G401 (cell line): ENCODE data around the gene CD300LG. TPM values are rescaled to one million over a fixed set of nuclear protein-coding genes. Genes with fewer than 3 reads are reported as not detected.
"Not testable (repeated sequence)": the region's sequence is repeated elsewhere in the genome, so short reads cannot be mapped to it uniquely, and the experiment has no call there.

Experiments used
- DNase-seq: peaks from one replicate; pipeline ENCODE4 v3.0.0-alpha.2; 2015; ENCODE audit warnings: low spot score
- in situ Hi-C: cut with HindIII; loops from 2 replicates; pipeline ENCODE4 v1.10.0; 2016; ENCODE audit warnings: low sequenced_read_pairs, mixed read lengths
- total RNA-seq: library from RNA; depleted of rRNA; stranded (reverse); fragments of >200 nt; shearing (Covaris generic); gene quantifications from 2 replicates; pipeline ENCODE4 v1.2.3, GENCODE V29; 2014

The CD300LG gene
- total RNA-seq, 1 experiment from 2014 or later, result not detected

GRCh38 chr17:43845766-43846165 lies 1.2 kb upstream of the CD300LG start:
- no peak for DNase-seq
- in situ Hi-C loops, result loop anchor here (10.0 kb wide), 1 partner anchor 141 kb away; no protein-coding TSS in a partner anchor

DNA sequence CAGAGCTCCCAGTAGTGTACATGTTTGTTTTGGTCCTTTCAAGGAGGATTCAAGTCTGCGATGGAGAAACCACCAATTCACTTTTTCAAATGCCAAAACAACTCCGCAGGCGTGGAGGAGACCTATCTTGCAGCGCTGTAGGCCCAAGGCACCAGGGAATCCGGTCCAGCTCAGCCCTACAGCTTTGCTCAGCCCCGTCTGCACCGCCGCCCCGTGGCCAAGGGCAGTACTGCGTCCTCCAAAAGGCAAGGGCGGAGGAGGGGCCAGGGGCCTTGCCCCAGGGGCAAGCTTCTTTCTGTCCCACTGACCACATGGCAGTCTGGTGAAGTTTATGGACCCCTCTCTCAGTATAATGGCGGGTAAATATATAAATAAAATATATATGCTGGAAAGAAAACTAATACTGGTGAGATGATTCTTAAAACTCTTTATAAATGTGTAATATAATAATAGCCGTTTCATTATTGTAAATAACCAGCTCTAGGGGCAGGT lies 709 bp upstream of the CD300LG start:
- in situ Hi-C loops, result loop anchor here (10.0 kb wide), 1 partner anchor 141 kb away; no protein-coding TSS in a partner anchor
- DNase-seq, result peak; percentile 85

DNA sequence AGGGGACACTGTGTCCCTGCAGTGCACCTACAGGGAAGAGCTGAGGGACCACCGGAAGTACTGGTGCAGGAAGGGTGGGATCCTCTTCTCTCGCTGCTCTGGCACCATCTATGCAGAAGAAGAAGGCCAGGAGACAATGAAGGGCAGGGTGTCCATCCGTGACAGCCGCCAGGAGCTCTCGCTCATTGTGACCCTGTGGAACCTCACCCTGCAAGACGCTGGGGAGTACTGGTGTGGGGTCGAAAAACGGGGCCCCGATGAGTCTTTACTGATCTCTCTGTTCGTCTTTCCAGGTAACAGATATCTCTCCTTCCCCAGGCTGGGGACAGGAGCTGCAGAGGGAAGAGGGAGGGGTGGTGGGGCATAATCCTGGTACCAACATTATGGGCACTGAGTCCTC lies 1.6 kb downstream of the CD300LG start:
- in situ Hi-C loops, result loop anchor here (10.0 kb wide), 1 partner anchor 144 kb away; no protein-coding TSS in a partner anchor
- DNase-seq, result no peak

- in situ Hi-C loops, result loop anchor here (10.0 kb wide), 1 partner anchor 144 kb away; no protein-coding TSS in a partner anchor
These were observed 2.1 kb downstream of the CD300LG start for GRCh38 chr17:43849116-43849515.

GRCh38 chr17:43852571-43852970 lies 5.6 kb downstream of the CD300LG start:
- in situ Hi-C loops, result no loop called here
- no peak for DNase-seq

More at GRCh38 chr17:43849116-43849515, 2.1 kb downstream of the CD300LG start:
- no peak for DNase-seq

- in situ Hi-C loops, result no loop called here
- DNase-seq, result no peak
These were observed 6.6 kb downstream of the CD300LG start for GRCh38 chr17:43853546-43853945.

GRCh38 chr17:43854498-43854897 lies 7.5 kb downstream of the CD300LG start:
- DNase-seq, result no peak
- in situ Hi-C loops, result no loop called here

- peak; percentile 37 for DNase-seq
- in situ Hi-C loops, result no loop called here
These were observed 8.1 kb downstream of the CD300LG start for GRCh38 chr17:43855061-43855460.

DNA sequence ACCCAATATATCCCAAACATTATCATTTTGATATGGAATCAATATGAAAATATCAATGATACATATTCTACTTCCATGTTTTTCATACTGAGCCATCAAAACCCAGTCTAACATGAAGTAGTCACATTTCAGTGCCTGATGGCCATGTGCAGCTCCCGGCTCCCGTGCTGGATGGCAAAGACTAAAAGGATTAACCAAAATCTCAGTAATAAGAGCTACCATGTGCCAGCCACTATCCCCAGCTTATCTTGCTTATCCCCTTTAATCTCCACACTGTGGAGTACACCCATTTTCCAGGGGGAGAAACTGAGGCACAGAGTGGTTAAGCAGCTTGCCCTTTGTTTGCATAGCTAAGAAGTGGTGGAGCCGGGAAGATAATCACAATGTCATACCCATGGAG lies 9.2 kb downstream of the CD300LG start:
- in situ Hi-C loops, result no loop called here
- no peak for DNase-seq

- in situ Hi-C loops, result no loop called here
- no peak for DNase-seq
These were observed 10.2 kb downstream of the CD300LG start for GRCh38 chr17:43857141-43857540.

DNA sequence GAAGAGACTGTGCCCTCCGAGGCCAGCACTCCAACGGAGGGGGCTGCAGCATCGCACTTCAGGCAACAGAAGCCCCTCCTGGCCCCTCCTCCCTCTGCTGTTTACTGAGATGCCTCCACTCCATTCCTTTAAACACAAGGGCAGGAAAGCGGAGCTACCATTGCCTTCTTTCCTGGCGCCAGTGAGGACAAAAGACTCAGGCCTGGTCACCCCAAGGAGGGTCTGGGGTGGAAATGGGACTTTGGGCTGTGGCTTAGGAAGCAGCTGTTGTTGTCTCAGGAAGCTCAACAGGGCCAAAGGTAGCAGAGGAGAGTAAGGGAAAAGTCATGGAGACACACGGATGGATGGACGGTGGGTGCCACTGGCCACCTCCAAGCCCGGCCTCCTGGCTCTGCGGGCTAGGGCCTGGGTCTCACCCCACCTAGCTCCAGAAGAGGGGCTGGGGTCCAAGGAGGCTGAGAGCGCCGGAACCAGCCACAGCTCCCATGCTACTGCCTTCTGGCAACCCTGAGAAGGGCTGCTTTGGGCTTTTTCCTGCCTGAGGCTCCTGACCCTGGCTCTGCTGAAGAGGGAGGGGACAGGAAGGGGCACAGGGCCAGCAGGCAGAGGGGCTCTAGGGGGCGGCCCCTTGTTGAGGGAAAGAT lies 11.1 kb downstream of the CD300LG start:
- in situ Hi-C loops, result no loop called here
- DNase-seq, result no peak

DNA sequence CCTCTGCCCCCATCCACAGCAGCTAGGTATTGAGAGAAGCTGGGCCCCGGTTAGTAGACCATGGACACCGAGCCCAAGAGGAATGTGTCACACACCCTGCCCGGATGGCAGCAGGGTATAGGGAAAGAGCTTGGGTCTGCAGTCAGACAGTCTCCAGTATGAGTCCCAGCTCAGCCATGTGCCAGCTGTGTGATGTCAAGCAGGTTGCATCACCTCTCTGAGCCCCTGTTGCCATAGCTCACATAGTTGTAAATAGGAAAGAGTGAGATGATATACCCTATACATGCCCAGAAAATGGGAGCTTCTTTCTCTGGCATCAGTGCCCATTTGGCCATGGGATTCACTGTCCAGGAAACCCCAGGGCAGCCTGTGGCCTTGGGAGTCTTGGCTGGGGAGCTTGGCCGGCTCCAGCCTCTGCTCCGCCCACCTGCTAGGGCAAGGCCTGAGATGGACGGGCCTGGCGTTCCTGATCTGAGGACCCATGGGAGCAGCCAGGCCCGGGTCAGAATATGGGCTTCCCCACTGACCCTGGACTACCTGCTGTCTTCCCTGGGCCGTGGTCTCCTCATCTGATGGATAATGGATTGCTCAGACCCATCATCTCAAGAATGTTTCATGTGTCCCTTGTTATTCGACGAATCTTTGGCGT lies 13.2 kb downstream of the CD300LG start:
- DNase-seq, result no peak
- in situ Hi-C loops, result no loop called here

DNA sequence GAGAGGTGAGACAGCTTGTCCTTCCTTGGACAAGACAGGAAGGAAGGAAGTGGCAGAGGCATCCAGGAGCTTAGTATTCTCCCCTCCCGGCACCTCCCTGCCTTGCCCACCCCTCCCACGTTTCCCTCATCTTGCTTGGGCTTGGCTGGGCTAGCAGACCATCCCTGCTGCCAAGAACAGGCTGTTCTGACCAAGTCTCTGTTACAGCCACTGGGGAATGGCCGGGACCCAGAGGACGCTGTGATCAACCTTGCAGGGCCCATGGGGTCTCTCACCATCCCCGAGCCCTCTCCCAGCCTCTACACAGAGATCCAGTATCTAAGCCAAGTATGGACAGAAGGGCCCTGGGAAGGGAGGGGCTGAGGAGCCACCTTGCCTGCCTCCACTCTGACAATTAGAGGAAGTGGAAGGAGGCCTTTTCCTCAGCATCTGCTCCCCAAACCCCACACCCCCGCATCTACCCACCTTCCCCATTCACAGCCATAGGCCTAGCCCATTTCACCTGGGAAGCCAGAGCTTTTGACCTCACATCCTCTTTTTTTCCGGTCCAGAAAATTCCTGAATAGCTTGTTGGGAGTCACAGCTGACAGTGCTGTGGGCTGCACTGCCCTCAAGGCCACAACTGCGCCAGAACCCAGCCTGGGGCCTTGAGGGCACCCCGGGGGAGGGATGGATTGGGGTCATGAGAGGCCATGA lies 14.1 kb downstream of the CD300LG start:
- peak; percentile 73 for DNase-seq
- in situ Hi-C loops, result no loop called here

DNA sequence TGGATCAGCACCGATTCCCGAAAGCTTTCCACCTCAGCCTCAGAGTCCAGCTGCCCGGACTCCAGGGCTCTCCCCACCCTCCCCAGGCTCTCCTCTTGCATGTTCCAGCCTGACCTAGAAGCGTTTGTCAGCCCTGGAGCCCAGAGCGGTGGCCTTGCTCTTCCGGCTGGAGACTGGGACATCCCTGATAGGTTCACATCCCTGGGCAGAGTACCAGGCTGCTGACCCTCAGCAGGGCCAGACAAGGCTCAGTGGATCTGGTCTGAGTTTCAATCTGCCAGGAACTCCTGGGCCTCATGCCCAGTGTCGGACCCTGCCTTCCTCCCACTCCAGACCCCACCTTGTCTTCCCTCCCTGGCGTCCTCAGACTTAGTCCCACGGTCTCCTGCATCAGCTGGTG lies 15.0 kb downstream of the CD300LG start:
- in situ Hi-C loops, result no loop called here
- no peak for DNase-seq

GRCh38 chr17:43864161-43864984 lies 17.4 kb downstream of the CD300LG start:
- no peak for DNase-seq
- in situ Hi-C loops, result no loop called here

GRCh38 chr17:43868226-43868994 lies 21.4 kb downstream of the CD300LG start:
- in situ Hi-C loops, result no loop called here
- no peak for DNase-seq

DNA sequence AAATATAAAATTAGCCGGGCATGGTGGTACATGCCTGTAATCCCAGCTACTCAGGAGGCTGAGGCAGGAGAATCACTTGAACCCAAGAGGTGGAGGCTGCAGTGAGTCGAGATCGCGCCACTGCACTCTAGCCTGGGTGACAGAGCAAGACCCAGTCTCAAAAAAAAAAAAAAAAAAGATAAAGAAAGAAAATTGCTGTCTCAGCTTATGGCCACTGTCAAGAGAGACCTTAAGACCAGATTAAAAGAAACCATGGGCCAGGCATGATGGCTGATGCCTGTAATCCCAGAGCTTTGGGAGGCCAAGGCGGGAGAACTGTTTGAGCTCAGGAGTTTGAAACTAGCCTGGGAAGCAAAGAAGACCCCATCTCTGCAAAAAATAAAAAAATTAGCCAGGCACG lies 22.1 kb downstream of the CD300LG start:
- DNase-seq, in situ Hi-C loops: not testable (repeated sequence)

- no peak for DNase-seq
- in situ Hi-C loops, result no loop called here
These were observed 25.1 kb downstream of the CD300LG start for GRCh38 chr17:43871946-43872690.
